K562 (cell line): ENCODE results near the gene KRTAP12-2. TPM values are rescaled to one million over a fixed set of nuclear protein-coding genes. Genes with fewer than 3 reads are reported as not detected.

Source experiments
- ATAC-seq: fragments of 200-7000 bp; cut with Tn5 transposase; 3 replicates; pipeline ENCODE4 v1.9.1; 2020; ENCODE audit warnings: moderate library complexity
- BruUV-seq: library from RNA; stranded (reverse); fragments of 400-500 nt; replicated peaks from 2 replicates; lab custom pipeline; 2021; lab: Mats Ljungman, UMichigan
- CTCF ChIA-PET: fragments of 300-600 bp; formaldehyde crosslinking; extraction: SDS; loops from one replicate; lab custom pipeline; 2021; ENCODE audit warnings: low intra/inter-chr PET ratio; lab: Yijun Ruan, JAX
- POLR2A ChIA-PET: fragments of 300-600, 350-650 bp; sonication (Branson Sonifier 250); formaldehyde crosslinking; extraction: SDS; loops from one replicate; lab custom pipeline; 2021; ENCODE audit warnings: antibody characterized with exemption, inconsistent platforms; lab: Yijun Ruan, JAX
- DNase-seq, 4 experiments: peaks; one replicate each; pipeline versions ENCODE4 v3.0.0 to v3.0.0-alpha.2; 2011 to 2018; ENCODE audit warnings: low spot score in 3 of 4, mixed read lengths in 3 of 4; ENCODE audit errors: extremely low read depth in 1 of 4
- FAIRE-seq: peaks from 2 replicates; lab custom pipeline; 2011; peaks lifted over from hg19 to GRCh38; lab: Jason Lieb, UNC
- H2AFZ ChIP-seq: 2 replicates; pipeline ENCODE4 v1.6.0; 2011; ENCODE audit warnings: low read depth, low read length, control low read depth, inconsistent platforms
- H3K27ac ChIP-seq: fragments of 200-600 bp; 3 replicates; pipeline ENCODE4 v1.8.0; 2011; ENCODE audit warnings: low read depth, mild to moderate bottlenecking, control low read depth, inconsistent platforms, low read length, moderate library complexity, mixed read lengths; ENCODE audit errors: extremely low read depth
- H3K27me3 ChIP-seq, 2 experiments: fragments of 300-600 bp in 1 of 2; 2 replicates in 1 of 2; 3 replicates in 1 of 2; pipeline versions ENCODE4 v1.6.0 to v1.8.0; 2011; ENCODE audit warnings: inconsistent platforms in 2 of 2, low read length in 2 of 2, mild to moderate bottlenecking in 1 of 2, mixed read lengths in 1 of 2, moderate library complexity in 1 of 2; ENCODE audit not compliant: control insufficient read depth in 2 of 2, insufficient read depth in 2 of 2
- H3K36me3 ChIP-seq: fragments of 300-600 bp; 3 replicates; pipeline ENCODE4 v1.8.0; 2011; ENCODE audit warnings: mild to moderate bottlenecking, low read length, inconsistent platforms; ENCODE audit not compliant: control insufficient read depth, insufficient read depth
- H3K4me1 ChIP-seq, 2 experiments: fragments of 200-600 bp in 1 of 2; replicated peaks in 1 of 2; 2 replicates in 1 of 2; 3 replicates in 1 of 2; pipeline versions ENCODE4 v1.5.1 to v1.8.0; 2011; ENCODE audit warnings: inconsistent platforms in 2 of 2, low read length in 2 of 2, mild to moderate bottlenecking in 1 of 2, mixed read lengths in 1 of 2, moderate library complexity in 1 of 2; ENCODE audit not compliant: control insufficient read depth in 2 of 2, insufficient read depth in 2 of 2
- H3K4me2 ChIP-seq: 2 replicates; pipeline ENCODE4 v1.6.1; 2011; ENCODE audit warnings: low read length, control low read depth, inconsistent platforms, mixed read lengths; ENCODE audit not compliant: insufficient read depth
- H3K4me3 ChIP-seq: fragments of 200-600 bp; sonication (generic), shearing (Covaris generic); 2 replicates; pipeline ENCODE4 v1.5.1; 2016; ENCODE audit warnings: control low read depth, inconsistent platforms
- H3K79me2 ChIP-seq: fragments of 200-600 bp; 3 replicates; pipeline ENCODE4 v1.8.0; 2011; ENCODE audit warnings: low read length, inconsistent platforms; ENCODE audit not compliant: control insufficient read depth, insufficient read depth
- H3K9ac ChIP-seq, 2 experiments: 2 replicates each; pipeline versions ENCODE4 v1.6.0 to v1.6.1; 2011; ENCODE audit warnings: low read depth in 2 of 2, low read length in 2 of 2, control low read depth in 1 of 2, inconsistent platforms in 1 of 2, mild to moderate bottlenecking in 1 of 2, mixed read lengths in 1 of 2; ENCODE audit not compliant: insufficient read depth in 1 of 2
- H3K9me1 ChIP-seq: one replicate; pipeline ENCODE4 v1.6.0; 2011; ENCODE audit warnings: inconsistent platforms, mild to moderate bottlenecking, low read length, moderate library complexity; ENCODE audit not compliant: control insufficient read depth, insufficient read depth
- H3K9me3 ChIP-seq: replicated peaks from 2 replicates; pipeline ENCODE4 v1.5.1; 2011; ENCODE audit warnings: low read depth, low read length, inconsistent platforms; ENCODE audit not compliant: control insufficient read depth, insufficient read depth
- H4K20me1 ChIP-seq: replicated peaks from 2 replicates; pipeline ENCODE4 v1.6.1; 2011; ENCODE audit warnings: low read length, inconsistent platforms, mixed read lengths; ENCODE audit not compliant: control insufficient read depth, insufficient read depth
- ELF1 ChIP-seq: fragments of 200-800 bp; sonication (Bioruptor generic); IDR thresholded peaks from 2 replicates; pipeline ENCODE4 v1.6.1; 2016; ENCODE audit warnings: missing genetic modification characterization, missing compliant biosample characterization
- PYGO2 ChIP-seq: fragments of 450-650 bp; IDR thresholded peaks from 2 replicates; pipeline ENCODE4 v1.6.1; 2016; ENCODE audit warnings: mild to moderate bottlenecking, missing genetic modification characterization, moderate library complexity, missing compliant biosample characterization
- SMAD1 ChIP-seq: fragments of 150-350 bp; IDR thresholded peaks from 2 replicates; pipeline ENCODE4 v1.6.1; 2014; ENCODE audit warnings: low read length, low read depth; ENCODE audit not compliant: partially characterized antibody
- TCF7 ChIP-seq: sonication (generic); IDR thresholded peaks from 2 replicates; pipeline ENCODE4 v1.6.1; 2016; ENCODE audit warnings: antibody characterized with exemption, borderline replicate concordance
- ZNF239 ChIP-seq: fragments of 250-450 bp; sonication (Bioruptor Pico); IDR thresholded peaks from 2 replicates; pipeline ENCODE4 v1.4.0; 2020; ENCODE audit warnings: mild to moderate bottlenecking
- ZNF311 ChIP-seq: fragments of 250-450 bp; sonication (Bioruptor Pico); IDR thresholded peaks from 2 replicates; pipeline ENCODE4 v1.4.0; 2020; ENCODE audit warnings: mild to moderate bottlenecking, moderate library complexity
- ZNF717 ChIP-seq: fragments of 250-450 bp; sonication (Bioruptor Pico); IDR thresholded peaks from 2 replicates; pipeline ENCODE4 v1.5.0; 2021
- WGBS: fragments of 100-300 bp; shearing (Covaris generic); methylation state at CpG from one replicate; pipeline ENCODE4 v1.1.6; 2016; ENCODE audit warnings: low coverage, mixed read lengths; ENCODE audit not compliant: insufficient coverage; ENCODE audit errors: missing lambda C conversion rate; 5-methylcytosine and 5-hydroxymethylcytosine counted together
- in situ Hi-C: fragments of 300-500 bp; cut with MboI; formaldehyde crosslinking; loops from 4 replicates; pipeline ENCODE4 v1.15.0; 2018; ENCODE audit warnings: inconsistent platforms, mixed read lengths
- intact Hi-C: fragments of 100-400 bp; cut with micrococcal nuclease; formaldehyde crosslinking; loops from 2 replicates; pipeline ENCODE4 v1.14.2; 2022
- polyA plus RNA-seq, 8 experiments: library from polyadenylated mRNA; depleted of rRNA in 4 of 8; stranded (reverse) in 5 of 8; unstranded in 3 of 8; fragments of >200 nt; fragmentation: Nextera tagmentation in 2 of 8; fragmentation: Illumina TruSeq in 1 of 8; extraction: Ambion mirVana in 2 of 8; extraction: Trizol in 1 of 8; gene quantifications; 2 replicates each; pipeline versions ENCODE4 v1.2.1 to v1.2.3, GENCODE V29; 2011 to 2014; ENCODE audit warnings: inconsistent platforms in 1 of 8, missing spikeins in 1 of 8
- total RNA-seq, 7 experiments: library from RNA; depleted of rRNA in 6 of 7; stranded (reverse); fragments of >200 nt in 6 of 7; fragmentation: Illumina TruSeq in 2 of 7; extraction: Trizol in 2 of 7; gene quantifications; 2 replicates each; pipeline versions ENCODE4 v1.2.1 to v1.2.3, GENCODE V29; 2011 to 2021; ENCODE audit warnings: low replicate concordance in 1 of 7
- TF ChIP-seq, protein P1 (sequence below): fragments of 250-450 bp; sonication (Bioruptor Pico); IDR thresholded peaks from 2 replicates; pipeline ENCODE4 v1.8.0; 2022; ENCODE audit warnings: moderate library complexity, mild to moderate bottlenecking, inconsistent platforms
- TF ChIP-seq, protein P2 (sequence below): fragments of 250-450 bp; sonication (Bioruptor Pico); IDR thresholded peaks from 2 replicates; pipeline ENCODE4 v1.4.0; 2020; ENCODE audit warnings: mild to moderate bottlenecking
- TF ChIP-seq, protein P3 (sequence below): IDR thresholded peaks from 2 replicates; pipeline ENCODE4 v1.6.1; 2011; ENCODE audit not compliant: insufficient read length; ENCODE audit errors: extremely low read depth

Gene KRTAP12-2
- total and polyA plus RNA-seq, 9 of the 15 experiments (the other 6 are each of a cell fraction or from before 2014, with no cell fraction given), result not detected

DNA sequence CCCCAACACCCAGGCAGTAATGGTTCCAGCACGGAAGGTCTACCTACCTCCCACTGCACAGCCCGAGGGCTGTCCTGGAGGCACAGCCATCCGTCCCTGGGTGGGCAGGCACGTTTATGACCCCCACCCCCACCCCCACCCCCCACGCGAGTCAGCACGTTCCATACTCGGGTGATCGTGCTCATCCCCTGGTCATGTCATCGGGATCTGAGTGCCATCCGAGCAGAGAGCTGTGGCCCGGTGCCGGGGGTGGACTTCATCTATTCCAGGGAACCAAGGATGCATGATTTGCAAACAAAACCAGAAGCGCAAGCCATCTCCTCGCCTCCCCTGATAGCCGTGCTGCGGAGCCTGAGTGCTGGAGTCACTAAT, 43.6 kb upstream of the KRTAP12-2 start:
- BruUV-seq, result no TSS peak
- ATAC-seq (no peak), DNase-seq (no peak), FAIRE-seq (no peak)
- Histone ChIP-seq H3K27ac (no peak overlapping the region), H3K4me2 (no peak overlapping the region), H4K20me1 (peaks cover 8% of the 10 kb centered on the region; the same call in 1 of the 2 replicates), H2AFZ (no peak overlapping the region), H3K79me2 (no peaks in the 10 kb centered on the region), H3K36me3 (no peaks in the 10 kb centered on the region), H3K4me1 (peaks cover 0 to 18% of the 10 kb centered on the region in 2 experiments; a peak in 1 of 5 replicates), H3K9me1 (no peaks in the 10 kb centered on the region), H3K9me3 (no peaks in the 10 kb centered on the region), H3K9ac (no peak overlapping the region), H3K27me3 (peaks cover 47 to 71% of the 10 kb centered on the region in 2 experiments; a peak in 4 of 5 replicates), H3K4me3 (no peak overlapping the region)
- in situ Hi-C loops (no loop called here), intact Hi-C loops (no loop called here)
- WGBS, result 0% methylated on average over 14 of the region's 17 CpGs
- POLR2A ChIA-PET, result interaction anchor here (2.0 kb wide), 1 partner anchor 9 kb away, joined by 8 read pairs; no protein-coding TSS in a partner anchor
- CTCF ChIA-PET, result no interaction called here
- TF ChIP-seq ZNF239 (CRISPR knock-in tag) (no peak), ZNF311 (CRISPR knock-in tag) (no peak), ZNF717 (CRISPR knock-in tag) (no peak), TCF7 (no peak)

DNA sequence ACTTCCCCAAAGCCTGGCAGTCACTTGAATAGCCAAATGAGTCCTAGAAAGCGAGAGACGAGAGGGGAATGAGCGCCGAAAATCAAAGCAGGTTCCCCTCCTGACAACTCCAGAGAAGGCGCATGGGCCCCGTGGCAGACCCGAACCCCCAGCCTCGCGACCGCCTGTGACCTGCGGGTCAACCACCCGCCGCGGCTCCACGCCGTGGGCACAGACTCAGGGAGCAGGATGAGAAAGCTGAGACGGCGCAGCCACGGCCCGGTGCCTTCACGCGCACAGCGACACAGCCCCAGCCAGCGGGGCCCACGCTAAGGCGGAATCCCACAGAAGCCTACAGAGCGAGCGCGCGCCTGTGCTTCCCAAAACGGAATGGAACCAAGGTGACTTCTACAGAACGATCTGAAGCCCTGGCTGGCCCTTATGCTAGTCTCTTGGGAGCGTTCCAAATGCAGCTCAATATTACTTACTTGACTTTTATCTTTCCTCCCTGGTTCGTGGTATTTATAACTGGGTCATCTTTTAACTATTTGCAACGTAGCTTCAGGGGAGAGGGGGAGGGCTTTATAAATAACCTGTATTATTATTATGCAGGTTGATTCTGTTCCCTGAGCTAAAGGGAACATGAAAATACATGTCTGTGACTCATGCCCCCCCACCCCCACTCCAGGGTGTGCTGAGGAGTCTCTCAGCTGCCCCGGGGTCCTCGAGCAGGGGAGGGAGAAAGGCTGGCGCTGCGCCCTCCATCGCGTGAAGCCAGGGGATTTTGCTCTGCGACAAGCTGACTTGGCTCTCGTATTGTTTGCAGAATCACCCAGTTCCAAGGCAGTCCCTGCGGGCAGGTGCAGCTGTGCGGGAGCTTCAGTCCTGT, 42.9 kb upstream of the KRTAP12-2 start:
- FAIRE-seq, result no peak
- peaks cover 0 to 18% of the 10 kb centered on the region in 2 experiments; a peak in 1 of 5 replicates for H3K4me1 ChIP-seq
- no peak overlapping the region for H3K4me2 ChIP-seq
- no peaks in the 10 kb centered on the region for H3K9me3 ChIP-seq
- in situ Hi-C loops (no loop called here), intact Hi-C loops (no loop called here)
- H3K27me3 ChIP-seq, result peaks cover 47 to 68% of the 10 kb centered on the region in 2 experiments; a peak in 4 of 5 replicates
- H2AFZ ChIP-seq, result no peak overlapping the region
- no peak overlapping the region for H3K4me3 ChIP-seq
- no TSS peak for BruUV-seq
- no peak for ATAC-seq
- H3K9ac ChIP-seq, result no peak overlapping the region
- no peak overlapping the region for H3K27ac ChIP-seq
- no peak for DNase-seq
- ChIA-PET CTCF (no interaction called here), POLR2A (interaction anchor here (0.6 to 2.0 kb wide), 3 partner anchors 10 to 1085 kb away, joined by 3 to 8 read pairs (median 3); no protein-coding TSS in a partner anchor)
- no peaks in the 10 kb centered on the region for H3K36me3 ChIP-seq
- peaks cover 8% of the 10 kb centered on the region; the same call in 1 of the 2 replicates for H4K20me1 ChIP-seq
- WGBS, result 13% methylated on average over 43 of the region's 45 CpGs
- no peaks in the 10 kb centered on the region for H3K9me1 ChIP-seq
- no peaks in the 10 kb centered on the region for H3K79me2 ChIP-seq
- TF ChIP-seq SMAD1 (no peak), PYGO2 (tag) (no peak), ELF1 (tag) (no peak), TCF7 (no peak)
- TF ChIP-seq, protein P1, sequence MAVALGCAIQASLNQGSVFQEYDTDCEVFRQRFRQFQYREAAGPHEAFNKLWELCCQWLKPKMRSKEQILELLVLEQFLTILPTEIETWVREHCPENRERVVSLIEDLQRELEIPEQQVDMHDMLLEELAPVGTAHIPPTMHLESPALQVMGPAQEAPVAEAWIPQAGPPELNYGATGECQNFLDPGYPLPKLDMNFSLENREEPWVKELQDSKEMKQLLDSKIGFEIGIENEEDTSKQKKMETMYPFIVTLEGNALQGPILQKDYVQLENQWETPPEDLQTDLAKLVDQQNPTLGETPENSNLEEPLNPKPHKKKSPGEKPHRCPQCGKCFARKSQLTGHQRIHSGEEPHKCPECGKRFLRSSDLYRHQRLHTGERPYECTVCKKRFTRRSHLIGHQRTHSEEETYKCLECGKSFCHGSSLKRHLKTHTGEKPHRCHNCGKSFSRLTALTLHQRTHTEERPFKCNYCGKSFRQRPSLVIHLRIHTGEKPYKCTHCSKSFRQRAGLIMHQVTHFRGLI, result no peak
- TF ChIP-seq, protein P2, sequence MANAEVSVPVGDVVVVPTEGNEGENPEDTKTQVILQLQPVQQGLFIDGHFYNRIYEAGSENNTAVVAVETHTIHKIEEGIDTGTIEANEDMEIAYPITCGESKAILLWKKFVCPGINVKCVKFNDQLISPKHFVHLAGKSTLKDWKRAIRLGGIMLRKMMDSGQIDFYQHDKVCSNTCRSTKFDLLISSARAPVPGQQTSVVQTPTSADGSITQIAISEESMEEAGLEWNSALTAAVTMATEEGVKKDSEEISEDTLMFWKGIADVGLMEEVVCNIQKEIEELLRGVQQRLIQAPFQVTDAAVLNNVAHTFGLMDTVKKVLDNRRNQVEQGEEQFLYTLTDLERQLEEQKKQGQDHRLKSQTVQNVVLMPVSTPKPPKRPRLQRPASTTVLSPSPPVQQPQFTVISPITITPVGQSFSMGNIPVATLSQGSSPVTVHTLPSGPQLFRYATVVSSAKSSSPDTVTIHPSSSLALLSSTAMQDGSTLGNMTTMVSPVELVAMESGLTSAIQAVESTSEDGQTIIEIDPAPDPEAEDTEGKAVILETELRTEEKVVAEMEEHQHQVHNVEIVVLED (CRISPR knock-in tag), result no peak
- TF ChIP-seq, protein P3, sequence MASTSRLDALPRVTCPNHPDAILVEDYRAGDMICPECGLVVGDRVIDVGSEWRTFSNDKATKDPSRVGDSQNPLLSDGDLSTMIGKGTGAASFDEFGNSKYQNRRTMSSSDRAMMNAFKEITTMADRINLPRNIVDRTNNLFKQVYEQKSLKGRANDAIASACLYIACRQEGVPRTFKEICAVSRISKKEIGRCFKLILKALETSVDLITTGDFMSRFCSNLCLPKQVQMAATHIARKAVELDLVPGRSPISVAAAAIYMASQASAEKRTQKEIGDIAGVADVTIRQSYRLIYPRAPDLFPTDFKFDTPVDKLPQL, result no peak
